ENCODE data around the gene PSMA4. TPM values are rescaled to one million over a fixed set of nuclear protein-coding genes. Genes with fewer than 3 reads are reported as not detected.

The PSMA4 gene
- total and polyA plus RNA-seq, 2 experiments from 2014 or later = 322 to 552 TPM

DNA sequence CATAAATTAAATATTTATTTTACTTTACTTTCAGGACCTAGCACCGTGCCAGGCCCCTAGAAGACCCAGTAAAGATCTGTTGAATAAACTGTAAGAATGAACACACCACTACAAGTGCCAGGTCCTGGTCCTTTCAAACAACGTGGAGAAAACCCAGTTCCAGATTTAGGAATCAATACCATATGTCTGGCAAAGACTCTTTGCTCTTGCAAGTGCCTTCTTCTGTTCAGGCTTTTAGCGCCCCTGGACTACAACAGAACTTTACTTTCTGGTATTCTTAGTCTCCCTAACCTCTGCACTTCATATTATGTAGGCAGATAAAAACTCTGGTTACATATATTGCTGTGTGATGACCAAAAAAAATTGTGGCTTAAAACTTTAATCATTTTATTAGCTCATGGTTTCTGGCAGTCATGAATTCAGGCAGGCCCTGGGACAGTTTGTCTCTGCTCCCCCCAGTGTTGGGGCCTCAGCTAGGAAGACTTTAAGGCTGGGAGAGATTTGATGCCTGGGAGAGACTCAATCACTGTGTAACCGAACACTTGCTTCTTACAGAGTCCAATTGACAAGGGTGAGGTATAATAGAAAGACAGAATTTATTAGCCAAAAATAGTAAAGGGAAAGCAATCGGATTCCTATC lies 2.9 kb upstream of the PSMA4 start:
- H3K4me1 ChIP-seq (ENCODE audit: insufficient read depth) = peaks cover 8% of the 10 kb centered on the region; the same call in 1 of the 2 replicates
- DNase-seq (ENCODE audit: low spot score) (no peak), ATAC-seq (no peak)
- no peak overlapping the region for H2AFZ ChIP-seq
- Mint-ChIP-seq H3K4me3 (no peak overlapping the region), H3K27me3 (ENCODE audit: insufficient read depth, low read depth, poor library complexity) (peaks cover 9% of the 10 kb centered on the region), H3K4me1 (peaks cover 9% of the 10 kb centered on the region), H3K9me3 (no peaks in the 10 kb centered on the region; the same call in 2 of the 3 replicates), H3K36me3 (ENCODE audit: low read depth) (peaks cover 8% of the 10 kb centered on the region), H3K27ac (no peak overlapping the region)
- peaks cover 3% of the 10 kb centered on the region; the same call in 1 of the 2 replicates for H3K9me2 ChIP-seq (ENCODE audit: insufficient read depth)
- H3K27ac ChIP-seq (ENCODE audit: low read depth) = no peak overlapping the region
- TF ChIP-seq EZH2phosphoT487 (IDR thresholded peaks at IDR 0.05; ENCODE audit: unreplicated experiment) (no peak), POLR2AphosphoS5 (IDR thresholded peaks at IDR 0.05; ENCODE audit: low read depth) (no peak), JUNB (IDR thresholded peaks at IDR 0.05; ENCODE audit: unreplicated experiment) (no peak), ZNF114 (CRISPR knock-in tag; IDR thresholded peaks at IDR 0.05) (no peak), STAT1 (IDR thresholded peaks at IDR 0.05; ENCODE audit: unreplicated experiment) (no peak), EZH2 (IDR thresholded peaks at IDR 0.05; ENCODE audit: low read depth, unreplicated experiment) (no peak), NANOG (IDR thresholded peaks at IDR 0.05; ENCODE audit: borderline replicate concordance) (no peak)
- TF ChIP-seq, protein P1, sequence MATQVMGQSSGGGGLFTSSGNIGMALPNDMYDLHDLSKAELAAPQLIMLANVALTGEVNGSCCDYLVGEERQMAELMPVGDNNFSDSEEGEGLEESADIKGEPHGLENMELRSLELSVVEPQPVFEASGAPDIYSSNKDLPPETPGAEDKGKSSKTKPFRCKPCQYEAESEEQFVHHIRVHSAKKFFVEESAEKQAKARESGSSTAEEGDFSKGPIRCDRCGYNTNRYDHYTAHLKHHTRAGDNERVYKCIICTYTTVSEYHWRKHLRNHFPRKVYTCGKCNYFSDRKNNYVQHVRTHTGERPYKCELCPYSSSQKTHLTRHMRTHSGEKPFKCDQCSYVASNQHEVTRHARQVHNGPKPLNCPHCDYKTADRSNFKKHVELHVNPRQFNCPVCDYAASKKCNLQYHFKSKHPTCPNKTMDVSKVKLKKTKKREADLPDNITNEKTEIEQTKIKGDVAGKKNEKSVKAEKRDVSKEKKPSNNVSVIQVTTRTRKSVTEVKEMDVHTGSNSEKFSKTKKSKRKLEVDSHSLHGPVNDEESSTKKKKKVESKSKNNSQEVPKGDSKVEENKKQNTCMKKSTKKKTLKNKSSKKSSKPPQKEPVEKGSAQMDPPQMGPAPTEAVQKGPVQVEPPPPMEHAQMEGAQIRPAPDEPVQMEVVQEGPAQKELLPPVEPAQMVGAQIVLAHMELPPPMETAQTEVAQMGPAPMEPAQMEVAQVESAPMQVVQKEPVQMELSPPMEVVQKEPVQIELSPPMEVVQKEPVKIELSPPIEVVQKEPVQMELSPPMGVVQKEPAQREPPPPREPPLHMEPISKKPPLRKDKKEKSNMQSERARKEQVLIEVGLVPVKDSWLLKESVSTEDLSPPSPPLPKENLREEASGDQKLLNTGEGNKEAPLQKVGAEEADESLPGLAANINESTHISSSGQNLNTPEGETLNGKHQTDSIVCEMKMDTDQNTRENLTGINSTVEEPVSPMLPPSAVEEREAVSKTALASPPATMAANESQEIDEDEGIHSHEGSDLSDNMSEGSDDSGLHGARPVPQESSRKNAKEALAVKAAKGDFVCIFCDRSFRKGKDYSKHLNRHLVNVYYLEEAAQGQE (IDR thresholded peaks at IDR 0.05; ENCODE audit: unreplicated experiment) = no peak
- TF ChIP-seq, protein P2, sequence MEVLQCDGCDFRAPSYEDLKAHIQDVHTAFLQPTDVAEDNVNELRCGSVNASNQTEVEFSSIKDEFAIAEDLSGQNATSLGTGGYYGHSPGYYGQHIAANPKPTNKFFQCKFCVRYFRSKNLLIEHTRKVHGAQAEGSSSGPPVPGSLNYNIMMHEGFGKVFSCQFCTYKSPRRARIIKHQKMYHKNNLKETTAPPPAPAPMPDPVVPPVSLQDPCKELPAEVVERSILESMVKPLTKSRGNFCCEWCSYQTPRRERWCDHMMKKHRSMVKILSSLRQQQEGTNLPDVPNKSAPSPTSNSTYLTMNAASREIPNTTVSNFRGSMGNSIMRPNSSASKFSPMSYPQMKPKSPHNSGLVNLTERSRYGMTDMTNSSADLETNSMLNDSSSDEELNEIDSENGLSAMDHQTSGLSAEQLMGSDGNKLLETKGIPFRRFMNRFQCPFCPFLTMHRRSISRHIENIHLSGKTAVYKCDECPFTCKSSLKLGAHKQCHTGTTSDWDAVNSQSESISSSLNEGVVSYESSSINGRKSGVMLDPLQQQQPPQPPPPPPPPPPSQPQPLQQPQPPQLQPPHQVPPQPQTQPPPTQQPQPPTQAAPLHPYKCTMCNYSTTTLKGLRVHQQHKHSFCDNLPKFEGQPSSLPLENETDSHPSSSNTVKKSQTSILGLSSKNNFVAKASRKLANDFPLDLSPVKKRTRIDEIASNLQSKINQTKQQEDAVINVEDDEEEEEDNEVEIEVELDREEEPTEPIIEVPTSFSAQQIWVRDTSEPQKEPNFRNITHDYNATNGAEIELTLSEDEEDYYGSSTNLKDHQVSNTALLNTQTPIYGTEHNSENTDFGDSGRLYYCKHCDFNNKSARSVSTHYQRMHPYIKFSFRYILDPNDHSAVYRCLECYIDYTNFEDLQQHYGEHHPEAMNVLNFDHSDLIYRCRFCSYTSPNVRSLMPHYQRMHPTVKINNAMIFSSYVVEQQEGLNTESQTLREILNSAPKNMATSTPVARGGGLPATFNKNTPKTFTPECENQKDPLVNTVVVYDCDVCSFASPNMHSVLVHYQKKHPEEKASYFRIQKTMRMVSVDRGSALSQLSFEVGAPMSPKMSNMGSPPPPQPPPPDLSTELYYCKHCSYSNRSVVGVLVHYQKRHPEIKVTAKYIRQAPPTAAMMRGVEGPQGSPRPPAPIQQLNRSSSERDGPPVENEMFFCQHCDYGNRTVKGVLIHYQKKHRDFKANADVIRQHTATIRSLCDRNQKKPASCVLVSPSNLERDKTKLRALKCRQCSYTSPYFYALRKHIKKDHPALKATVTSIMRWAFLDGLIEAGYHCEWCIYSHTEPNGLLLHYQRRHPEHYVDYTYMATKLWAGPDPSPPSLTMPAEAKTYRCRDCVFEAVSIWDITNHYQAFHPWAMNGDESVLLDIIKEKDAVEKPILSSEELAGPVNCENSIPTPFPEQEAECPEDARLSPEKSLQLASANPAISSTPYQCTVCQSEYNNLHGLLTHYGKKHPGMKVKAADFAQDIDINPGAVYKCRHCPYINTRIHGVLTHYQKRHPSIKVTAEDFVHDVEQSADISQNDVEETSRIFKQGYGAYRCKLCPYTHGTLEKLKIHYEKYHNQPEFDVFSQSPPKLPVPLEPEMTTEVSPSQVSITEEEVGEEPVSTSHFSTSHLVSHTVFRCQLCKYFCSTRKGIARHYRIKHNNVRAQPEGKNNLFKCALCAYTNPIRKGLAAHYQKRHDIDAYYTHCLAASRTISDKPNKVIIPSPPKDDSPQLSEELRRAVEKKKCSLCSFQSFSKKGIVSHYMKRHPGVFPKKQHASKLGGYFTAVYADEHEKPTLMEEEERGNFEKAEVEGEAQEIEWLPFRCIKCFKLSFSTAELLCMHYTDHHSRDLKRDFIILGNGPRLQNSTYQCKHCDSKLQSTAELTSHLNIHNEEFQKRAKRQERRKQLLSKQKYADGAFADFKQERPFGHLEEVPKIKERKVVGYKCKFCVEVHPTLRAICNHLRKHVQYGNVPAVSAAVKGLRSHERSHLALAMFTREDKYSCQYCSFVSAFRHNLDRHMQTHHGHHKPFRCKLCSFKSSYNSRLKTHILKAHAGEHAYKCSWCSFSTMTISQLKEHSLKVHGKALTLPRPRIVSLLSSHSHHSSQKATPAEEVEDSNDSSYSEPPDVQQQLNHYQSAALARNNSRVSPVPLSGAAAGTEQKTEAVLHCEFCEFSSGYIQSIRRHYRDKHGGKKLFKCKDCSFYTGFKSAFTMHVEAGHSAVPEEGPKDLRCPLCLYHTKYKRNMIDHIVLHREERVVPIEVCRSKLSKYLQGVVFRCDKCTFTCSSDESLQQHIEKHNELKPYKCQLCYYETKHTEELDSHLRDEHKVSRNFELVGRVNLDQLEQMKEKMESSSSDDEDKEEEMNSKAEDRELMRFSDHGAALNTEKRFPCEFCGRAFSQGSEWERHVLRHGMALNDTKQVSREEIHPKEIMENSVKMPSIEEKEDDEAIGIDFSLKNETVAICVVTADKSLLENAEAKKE (CRISPR knock-in tag; IDR thresholded peaks at IDR 0.05) = no peak
- peaks cover 3% of the 10 kb centered on the region; the same call in 1 of the 2 replicates for H3K36me3 ChIP-seq (ENCODE audit: insufficient read depth)
- H3K79me2 ChIP-seq (replicated peaks; ENCODE audit: insufficient read depth) = peaks cover 19% of the 10 kb centered on the region
- H3K4me2 ChIP-seq = no peak overlapping the region
- H3F3A ChIP-seq (replicated peaks; ENCODE audit: low read depth) = no peaks in the 10 kb centered on the region
- H4K20me1 ChIP-seq (replicated peaks; ENCODE audit: insufficient read depth) = no peaks in the 10 kb centered on the region
- no peaks in the 10 kb centered on the region for H3K27me3 ChIP-seq (ENCODE audit: insufficient read depth)
- H3K4me3 ChIP-seq = no peak overlapping the region
